K562 (cell line): ENCODE results near the gene ACRBP. TPM values are rescaled to one million over a fixed set of nuclear protein-coding genes. Genes with fewer than 3 reads are reported as not detected.

Experiments
- ATAC-seq: fragments of 200-7000 bp; cut with Tn5 transposase; 3 replicates; pipeline ENCODE4 v1.9.1; 2020; ENCODE audit warnings: moderate library complexity
- BruUV-seq: library from RNA; stranded (reverse); fragments of 400-500 nt; replicated peaks from 2 replicates; lab custom pipeline; 2021; lab: Mats Ljungman, UMichigan
- CTCF ChIA-PET: fragments of 300-600 bp; formaldehyde crosslinking; extraction: SDS; loops from one replicate; lab custom pipeline; 2021; ENCODE audit warnings: low intra/inter-chr PET ratio; lab: Yijun Ruan, JAX
- POLR2A ChIA-PET: fragments of 300-600, 350-650 bp; sonication (Branson Sonifier 250); formaldehyde crosslinking; extraction: SDS; loops from one replicate; lab custom pipeline; 2021; ENCODE audit warnings: antibody characterized with exemption, inconsistent platforms; lab: Yijun Ruan, JAX
- DNase-seq, 4 experiments: peaks; one replicate each; pipeline versions ENCODE4 v3.0.0 to v3.0.0-alpha.2; 2011 to 2018; ENCODE audit warnings: low spot score in 3 of 4, mixed read lengths in 3 of 4; ENCODE audit errors: extremely low read depth in 1 of 4
- FAIRE-seq: peaks from 2 replicates; lab custom pipeline; 2011; peaks lifted over from hg19 to GRCh38; lab: Jason Lieb, UNC
- H2AFZ ChIP-seq: 2 replicates; pipeline ENCODE4 v1.6.0; 2011; ENCODE audit warnings: low read depth, low read length, control low read depth, inconsistent platforms
- H3K27ac ChIP-seq: fragments of 200-600 bp; 3 replicates; pipeline ENCODE4 v1.8.0; 2011; ENCODE audit warnings: low read depth, mild to moderate bottlenecking, control low read depth, inconsistent platforms, low read length, moderate library complexity, mixed read lengths; ENCODE audit errors: extremely low read depth
- H3K27me3 ChIP-seq, 2 experiments: fragments of 300-600 bp in 1 of 2; 2 replicates in 1 of 2; 3 replicates in 1 of 2; pipeline versions ENCODE4 v1.6.0 to v1.8.0; 2011; ENCODE audit warnings: inconsistent platforms in 2 of 2, low read length in 2 of 2, mild to moderate bottlenecking in 1 of 2, mixed read lengths in 1 of 2, moderate library complexity in 1 of 2; ENCODE audit not compliant: control insufficient read depth in 2 of 2, insufficient read depth in 2 of 2
- H3K36me3 ChIP-seq: fragments of 300-600 bp; 3 replicates; pipeline ENCODE4 v1.8.0; 2011; ENCODE audit warnings: mild to moderate bottlenecking, low read length, inconsistent platforms; ENCODE audit not compliant: control insufficient read depth, insufficient read depth
- H3K4me1 ChIP-seq, 2 experiments: fragments of 200-600 bp in 1 of 2; replicated peaks in 1 of 2; 2 replicates in 1 of 2; 3 replicates in 1 of 2; pipeline versions ENCODE4 v1.5.1 to v1.8.0; 2011; ENCODE audit warnings: inconsistent platforms in 2 of 2, low read length in 2 of 2, mild to moderate bottlenecking in 1 of 2, mixed read lengths in 1 of 2, moderate library complexity in 1 of 2; ENCODE audit not compliant: control insufficient read depth in 2 of 2, insufficient read depth in 2 of 2
- H3K4me2 ChIP-seq: 2 replicates; pipeline ENCODE4 v1.6.1; 2011; ENCODE audit warnings: low read length, control low read depth, inconsistent platforms, mixed read lengths; ENCODE audit not compliant: insufficient read depth
- H3K4me3 ChIP-seq: fragments of 200-600 bp; sonication (generic), shearing (Covaris generic); 2 replicates; pipeline ENCODE4 v1.5.1; 2016; ENCODE audit warnings: control low read depth, inconsistent platforms
- H3K79me2 ChIP-seq: fragments of 200-600 bp; 3 replicates; pipeline ENCODE4 v1.8.0; 2011; ENCODE audit warnings: low read length, inconsistent platforms; ENCODE audit not compliant: control insufficient read depth, insufficient read depth
- H3K9ac ChIP-seq, 2 experiments: 2 replicates each; pipeline versions ENCODE4 v1.6.0 to v1.6.1; 2011; ENCODE audit warnings: low read depth in 2 of 2, low read length in 2 of 2, control low read depth in 1 of 2, inconsistent platforms in 1 of 2, mild to moderate bottlenecking in 1 of 2, mixed read lengths in 1 of 2; ENCODE audit not compliant: insufficient read depth in 1 of 2
- H3K9me1 ChIP-seq: one replicate; pipeline ENCODE4 v1.6.0; 2011; ENCODE audit warnings: inconsistent platforms, mild to moderate bottlenecking, low read length, moderate library complexity; ENCODE audit not compliant: control insufficient read depth, insufficient read depth
- H3K9me3 ChIP-seq: replicated peaks from 2 replicates; pipeline ENCODE4 v1.5.1; 2011; ENCODE audit warnings: low read depth, low read length, inconsistent platforms; ENCODE audit not compliant: control insufficient read depth, insufficient read depth
- H4K20me1 ChIP-seq: replicated peaks from 2 replicates; pipeline ENCODE4 v1.6.1; 2011; ENCODE audit warnings: low read length, inconsistent platforms, mixed read lengths; ENCODE audit not compliant: control insufficient read depth, insufficient read depth
- L3MBTL2 ChIP-seq: fragments of 450-650 bp; IDR thresholded peaks from 2 replicates; pipeline ENCODE4 v1.6.1; 2016; ENCODE audit warnings: mild to moderate bottlenecking, moderate library complexity
- NFE2 ChIP-seq: IDR thresholded peaks from 2 replicates; pipeline ENCODE4 v1.6.1; 2014; ENCODE audit warnings: antibody characterized with exemption, low read depth
- NFIX ChIP-seq: fragments of 250-450 bp; sonication (Bioruptor Pico); IDR thresholded peaks from 2 replicates; pipeline ENCODE4 v1.4.0; 2020; ENCODE audit warnings: low read depth, mild to moderate bottlenecking, moderate library complexity
- NFXL1 ChIP-seq: fragments of 450-650 bp; formaldehyde crosslinking; IDR thresholded peaks from 2 replicates; pipeline ENCODE4 v1.4.0; 2021; ENCODE audit warnings: mild to moderate bottlenecking
- POLR2G ChIP-seq: fragments of 200-400 bp; formaldehyde crosslinking; IDR thresholded peaks from 2 replicates; pipeline ENCODE4 v1.6.1; 2017; ENCODE audit warnings: low read depth, mild to moderate bottlenecking, antibody characterized with exemption, low read length, moderate library complexity
- REST ChIP-seq, 2 experiments: fragments of 450-650 bp; formaldehyde crosslinking in 1 of 2; IDR thresholded peaks; 2 replicates each; pipeline versions ENCODE4 v1.4.0 to v1.6.1; 2014 to 2020; ENCODE audit warnings: mild to moderate bottlenecking in 2 of 2, borderline replicate concordance in 1 of 2, low read depth in 1 of 2
- STAG1 ChIP-seq: sonication (generic); formaldehyde crosslinking; IDR thresholded peaks from 2 replicates; pipeline ENCODE4 v1.5.0; 2020; ENCODE audit warnings: missing genetic modification reagents, borderline replicate concordance
- STAT6 ChIP-seq: sonication (generic); formaldehyde crosslinking; IDR thresholded peaks from 2 replicates; pipeline ENCODE4 v1.8.1; 2023; ENCODE audit warnings: mild to moderate bottlenecking, missing genetic modification reagents
- ZSCAN32 ChIP-seq: fragments of 450-650 bp; formaldehyde crosslinking; IDR thresholded peaks from 2 replicates; pipeline ENCODE4 v1.4.0; 2020; ENCODE audit warnings: mild to moderate bottlenecking, moderate library complexity
- WGBS: fragments of 100-300 bp; shearing (Covaris generic); methylation state at CpG from one replicate; pipeline ENCODE4 v1.1.6; 2016; ENCODE audit warnings: low coverage, mixed read lengths; ENCODE audit not compliant: insufficient coverage; ENCODE audit errors: missing lambda C conversion rate; 5-methylcytosine and 5-hydroxymethylcytosine counted together
- in situ Hi-C: fragments of 300-500 bp; cut with MboI; formaldehyde crosslinking; loops from 4 replicates; pipeline ENCODE4 v1.15.0; 2018; ENCODE audit warnings: inconsistent platforms, mixed read lengths
- intact Hi-C: fragments of 100-400 bp; cut with micrococcal nuclease; formaldehyde crosslinking; loops from 2 replicates; pipeline ENCODE4 v1.14.2; 2022
- polyA plus RNA-seq, 8 experiments: library from polyadenylated mRNA; depleted of rRNA in 4 of 8; stranded (reverse) in 5 of 8; unstranded in 3 of 8; fragments of >200 nt; fragmentation: Nextera tagmentation in 2 of 8; fragmentation: Illumina TruSeq in 1 of 8; extraction: Ambion mirVana in 2 of 8; extraction: Trizol in 1 of 8; gene quantifications; 2 replicates each; pipeline versions ENCODE4 v1.2.1 to v1.2.3, GENCODE V29; 2011 to 2014; ENCODE audit warnings: inconsistent platforms in 1 of 8, missing spikeins in 1 of 8
- total RNA-seq, 7 experiments: library from RNA; depleted of rRNA in 6 of 7; stranded (reverse); fragments of >200 nt in 6 of 7; fragmentation: Illumina TruSeq in 2 of 7; extraction: Trizol in 2 of 7; gene quantifications; 2 replicates each; pipeline versions ENCODE4 v1.2.1 to v1.2.3, GENCODE V29; 2011 to 2021; ENCODE audit warnings: low replicate concordance in 1 of 7

ACRBP gene
- total and polyA plus RNA-seq, 9 of the 15 experiments (the other 6 are each of a cell fraction or from before 2014, with no cell fraction given): 3.1 to 31.8 (median 8.4) TPM

GRCh38 chr12:6612652-6613014 is 34.6 kb downstream of the ACRBP start (continued):
- 0 out of 2 replicates have a peak, but pooled peaks have one; percentile 29 for TF ChIP-seq POLR2G
- TF ChIP-seq STAT6 (CRISPR knock-in tag): no peak
- TF ChIP-seq ZSCAN32: no peak

- POLR2A ChIA-PET: interaction anchor here (0.6 to 1.7 kb wide), 4 partner anchors 8 to 259 kb away, joined by 3 to 4 read pairs (median 3); no protein-coding TSS in a partner anchor
- Histone ChIP-seq H2AFZ (peak overlapping the region; percentile 60), H3K36me3 (no peaks in the 10 kb centered on the region), H3K27ac (peak overlapping the region; percentile 100), H3K4me2 (peak overlapping the region; percentile 80), H3K79me2 (no peaks in the 10 kb centered on the region; the same call in 2 of the 3 replicates), H3K9me1 (no peaks in the 10 kb centered on the region), H4K20me1 (no peaks in the 10 kb centered on the region), H3K4me1 (peaks cover 36 to 54% of the 10 kb centered on the region in 2 experiments), H3K9ac (peak overlapping the region; percentile 71 to 83; a peak in 3 of 4 replicates), H3K27me3 (no peaks in the 10 kb centered on the region), H3K9me3 (no peaks in the 10 kb centered on the region), H3K4me3 (peak overlapping the region; percentile 32; the same call in 1 of the 2 replicates)
- WGBS: 13% methylated on average over 6 of the region's 6 CpGs
- BruUV-seq: no TSS peak
- CTCF ChIA-PET: no interaction called here
- in situ Hi-C loops: no loop called here
- DNase-seq (peak in 1 of 4 experiments; percentile 59), ATAC-seq (no peak), FAIRE-seq (peak; percentile 60)
- intact Hi-C loops: loop anchor here (10.0 kb wide), 1 partner anchor 213 kb away; the partner anchor contains the start of genes GPR162 and P3H3
- 0 out of 2 replicates have a peak, but pooled peaks have one; percentile 14 for TF ChIP-seq L3MBTL2
- peak; percentile 62 for TF ChIP-seq NFE2
- no peak for TF ChIP-seq NFXL1 (CRISPR knock-in tag)
- TF ChIP-seq REST (IDR thresholded peaks at IDR 0.05; ENCODE audit: borderline replicate concordance): peak; percentile 18; the same call in 1 of the 2 replicates
- no peak for TF ChIP-seq REST (CRISPR knock-in tag; IDR thresholded peaks at IDR 0.05; ENCODE audit: low read depth)
- no peak for TF ChIP-seq STAG1 (CRISPR knock-in tag)
- no peak for TF ChIP-seq NFIX (CRISPR knock-in tag)
These were observed 35.0 kb downstream of the ACRBP start for GRCh38 chr12:6612247-6612646.
